Endodermal cell (in vitro differentiated cells): ENCODE data around the gene MBD3. TPM values are rescaled to one million over a fixed set of nuclear protein-coding genes. Genes with fewer than 3 reads are reported as not detected.
"Not testable (repeated sequence)": the region's sequence is repeated elsewhere in the genome, so short reads cannot be mapped to it uniquely, and the experiment has no call there.

Source experiments
- DNase-seq: peaks from one replicate; pipeline ENCODE4 v3.0.0-alpha.2; 2017
- H3K27ac ChIP-seq: 2 replicates; pipeline ENCODE4 v1.5.1; 2013; ENCODE audit warnings: mild to moderate bottlenecking, low read depth, low read length, moderate library complexity
- H3K27me3 ChIP-seq: 2 replicates; pipeline ENCODE4 v1.6.1; 2013; ENCODE audit warnings: mild to moderate bottlenecking, low read length, moderate library complexity; ENCODE audit not compliant: insufficient read depth, control insufficient read depth, poor library complexity, severe bottlenecking
- H3K36me3 ChIP-seq: 2 replicates; pipeline ENCODE4 v1.7.0; 2013; ENCODE audit warnings: mild to moderate bottlenecking, low read length, moderate library complexity; ENCODE audit not compliant: control insufficient read depth, insufficient read depth
- H3K4me1 ChIP-seq: one replicate; pipeline ENCODE4 v1.7.0; 2013; ENCODE audit warnings: low read length; ENCODE audit not compliant: control insufficient read depth, insufficient read depth
- H3K4me3 ChIP-seq: 2 replicates; pipeline ENCODE4 v1.5.1; 2013; ENCODE audit warnings: mild to moderate bottlenecking, low read length, moderate library complexity
- H3K9ac ChIP-seq: 2 replicates; pipeline ENCODE4 v1.6.1; 2013; ENCODE audit warnings: mild to moderate bottlenecking, low read length, moderate library complexity; ENCODE audit not compliant: poor library complexity, severe bottlenecking; ENCODE audit errors: extremely low read depth
- H3K9me3 ChIP-seq: 2 replicates; pipeline ENCODE4 v1.6.1; 2013; ENCODE audit warnings: mild to moderate bottlenecking, low read length, moderate library complexity; ENCODE audit not compliant: control insufficient read depth
- H3K27ac Mint-ChIP-seq: 2 replicates; pipeline ENCODE4 v1.8.0; 2020; ENCODE audit warnings: mixed read lengths
- H3K27me3 Mint-ChIP-seq: 2 replicates; pipeline ENCODE4 v1.8.0; 2021; ENCODE audit warnings: mild to moderate bottlenecking, mixed read lengths; ENCODE audit not compliant: insufficient read depth
- H3K36me3 Mint-ChIP-seq: 2 replicates; pipeline ENCODE4 v1.8.0; 2020; ENCODE audit warnings: low read depth, mixed read lengths
- H3K4me1 Mint-ChIP-seq: 2 replicates; pipeline ENCODE4 v1.8.0; 2020; ENCODE audit warnings: mixed read lengths
- H3K4me3 Mint-ChIP-seq: 2 replicates; pipeline ENCODE4 v1.8.0; 2020; ENCODE audit warnings: mild to moderate bottlenecking, moderate library complexity, mixed read lengths
- H3K9me3 Mint-ChIP-seq: 2 replicates; pipeline ENCODE4 v1.8.0; 2020; ENCODE audit warnings: mild to moderate bottlenecking, mixed read lengths
- WGBS, 2 experiments: methylation state at CpG; one replicate each; pipeline versions ENCODE4 v1.1.5 to v1.1.7; 2013; ENCODE audit warnings: missing lambda C conversion rate in 2 of 2, mixed read lengths in 1 of 2; ENCODE audit not compliant: insufficient coverage in 1 of 2, insufficient read length in 1 of 2; 5-methylcytosine and 5-hydroxymethylcytosine counted together
- long read RNA-seq, 4 experiments: library from polyadenylated mRNA in 2 of 4; library from RNA in 1 of 4; library from capped mRNA in 1 of 4; stranded (forward) in 3 of 4; unstranded in 1 of 4; transcript quantifications; one replicate each; pipeline ENCODE4 v2.0.0, GENCODE V29; 2020 to 2021; ENCODE audit warnings: inconsistent platforms in 1 of 4
- polyA plus RNA-seq, 2 experiments: library from polyadenylated mRNA; stranded (reverse); fragments of 50-300 nt; gene quantifications; one replicate each; pipeline ENCODE4 v1.2.3, GENCODE V29; 2013
- total RNA-seq, 2 donors: library from RNA; stranded (reverse); fragmentation: NEBNext Ultra II Directional in 1 of 2; extraction: Animal tissue kit (Norgen Biotek cat#: 25700) in 1 of 2; gene quantifications; 2 replicates in 1 of 2; 3 replicates in 1 of 2; pipeline ENCODE4 v1.2.1, GENCODE V29; 2021
- TF ChIP-seq, protein P1 (sequence below): fragments of 200-600 bp; sonication (generic); conservative IDR thresholded peaks from 2 replicates; pipeline ENCODE4 v1.5.0; 2021; ENCODE audit warnings: antibody characterized with exemption, mild to moderate bottlenecking

Gene MBD3, protein sequence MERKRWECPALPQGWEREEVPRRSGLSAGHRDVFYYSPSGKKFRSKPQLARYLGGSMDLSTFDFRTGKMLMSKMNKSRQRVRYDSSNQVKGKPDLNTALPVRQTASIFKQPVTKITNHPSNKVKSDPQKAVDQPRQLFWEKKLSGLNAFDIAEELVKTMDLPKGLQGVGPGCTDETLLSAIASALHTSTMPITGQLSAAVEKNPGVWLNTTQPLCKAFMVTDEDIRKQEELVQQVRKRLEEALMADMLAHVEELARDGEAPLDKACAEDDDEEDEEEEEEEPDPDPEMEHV
- 100 to 1,000 TPM; 108 TPM for total RNA-seq
- 61.7 TPM for polyA plus RNA-seq (2013, experiment 1 of 2)
- 63.0 TPM for polyA plus RNA-seq (2013, experiment 2 of 2)
- long read RNA-seq, experiment 1, full-length matches to known transcripts = 9 of 39 reads
- long read RNA-seq, experiment 1, partial matches to known transcripts = 21 of 39 reads
- long read RNA-seq, experiment 1, other reads (novel, unspliced or antisense) = 9 of 39 reads
- long read RNA-seq, experiment 2, full-length matches to known transcripts = 199 of 258 reads
- long read RNA-seq, experiment 2, partial matches to known transcripts = 32 of 258 reads
- long read RNA-seq, experiment 2, other reads (novel, unspliced or antisense) = 27 of 258 reads
- long read RNA-seq, experiment 3, full-length matches to known transcripts = 6 of 27 reads
- long read RNA-seq, experiment 3, partial matches to known transcripts = 0 of 27 reads
- long read RNA-seq, experiment 3, other reads (novel, unspliced or antisense) = 21 of 27 reads
- long read RNA-seq, experiment 4, partial matches to known transcripts = 0 of 4 reads
- long read RNA-seq, experiment 4, other reads (novel, unspliced or antisense) = 4 of 4 reads

DNA sequence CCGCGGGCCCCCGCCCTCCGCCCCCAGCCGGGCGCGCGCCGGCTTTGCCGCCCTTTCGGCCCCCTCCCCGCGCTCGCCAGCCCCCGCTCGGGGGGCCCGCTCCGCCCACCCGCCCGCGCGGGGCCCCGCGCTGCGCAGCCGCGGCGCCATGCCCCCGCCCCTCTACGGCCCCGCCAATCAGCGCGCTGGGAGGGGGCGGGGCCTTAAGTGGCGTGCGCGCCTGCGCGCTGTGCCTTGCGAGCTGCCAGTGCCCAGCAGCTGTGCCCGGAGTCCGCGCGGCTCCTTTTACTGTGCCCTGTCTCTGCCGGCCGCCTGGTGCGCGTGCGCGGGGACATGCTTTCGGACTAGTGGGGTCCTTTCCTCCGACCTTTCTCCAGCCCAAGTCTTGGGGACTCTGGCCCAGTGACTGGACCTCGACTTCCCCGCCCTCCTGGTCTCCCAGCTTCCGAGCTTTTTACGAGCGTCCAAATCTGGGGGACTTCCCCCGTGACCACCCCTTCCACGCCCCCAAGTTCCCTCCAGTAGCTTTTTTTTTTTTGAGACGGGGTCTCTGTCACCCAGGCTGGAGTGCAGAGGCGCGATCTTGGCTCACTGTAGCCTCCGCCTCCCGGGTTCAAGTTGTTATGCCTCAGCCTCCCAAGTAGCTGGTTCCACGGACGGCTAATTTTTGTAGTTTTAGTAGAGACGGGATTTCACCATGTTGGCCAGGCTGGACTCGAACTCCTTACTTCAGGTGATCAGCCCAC is at the start of gene MBD3:
Gene MBD3, minus strand, starts transcription at position 111 of the 746 bp plus-strand sequence. CDS start 234 bp downstream, outside the sequence.
- H3K27ac ChIP-seq = peak within 1 kb of the TSS; percentile 100
- peak within 1 kb of the TSS; percentile 96 for H3K4me3 ChIP-seq
- H3K27ac Mint-ChIP-seq = peak within 1 kb of the TSS; percentile 95
- no peaks in the 10 kb centered on the region for H3K4me1 ChIP-seq
- peak within 1 kb of the TSS; percentile 100 for H3K9ac ChIP-seq
- 8 to 14% methylated on average over 34 to 67 of the region's 68 CpGs for WGBS, 2 experiments
- peaks cover 20% of the 10 kb centered on the region for H3K36me3 ChIP-seq
- H3K36me3 Mint-ChIP-seq = peaks cover 25% of the 10 kb centered on the region
- H3K27me3 Mint-ChIP-seq = no peaks in the 10 kb centered on the region
- H3K27me3 ChIP-seq = no peaks in the 10 kb centered on the region
- peak; percentile 96 for DNase-seq
- TF ChIP-seq, protein P1, sequence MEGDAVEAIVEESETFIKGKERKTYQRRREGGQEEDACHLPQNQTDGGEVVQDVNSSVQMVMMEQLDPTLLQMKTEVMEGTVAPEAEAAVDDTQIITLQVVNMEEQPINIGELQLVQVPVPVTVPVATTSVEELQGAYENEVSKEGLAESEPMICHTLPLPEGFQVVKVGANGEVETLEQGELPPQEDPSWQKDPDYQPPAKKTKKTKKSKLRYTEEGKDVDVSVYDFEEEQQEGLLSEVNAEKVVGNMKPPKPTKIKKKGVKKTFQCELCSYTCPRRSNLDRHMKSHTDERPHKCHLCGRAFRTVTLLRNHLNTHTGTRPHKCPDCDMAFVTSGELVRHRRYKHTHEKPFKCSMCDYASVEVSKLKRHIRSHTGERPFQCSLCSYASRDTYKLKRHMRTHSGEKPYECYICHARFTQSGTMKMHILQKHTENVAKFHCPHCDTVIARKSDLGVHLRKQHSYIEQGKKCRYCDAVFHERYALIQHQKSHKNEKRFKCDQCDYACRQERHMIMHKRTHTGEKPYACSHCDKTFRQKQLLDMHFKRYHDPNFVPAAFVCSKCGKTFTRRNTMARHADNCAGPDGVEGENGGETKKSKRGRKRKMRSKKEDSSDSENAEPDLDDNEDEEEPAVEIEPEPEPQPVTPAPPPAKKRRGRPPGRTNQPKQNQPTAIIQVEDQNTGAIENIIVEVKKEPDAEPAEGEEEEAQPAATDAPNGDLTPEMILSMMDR = no peak
- peaks cover 9% of the 10 kb centered on the region for H3K4me1 Mint-ChIP-seq
- no peaks in the 10 kb centered on the region for H3K9me3 ChIP-seq
- H3K9me3 Mint-ChIP-seq = no peaks in the 10 kb centered on the region
- H3K4me3 Mint-ChIP-seq = peak within 1 kb of the TSS; percentile 91

DNA sequence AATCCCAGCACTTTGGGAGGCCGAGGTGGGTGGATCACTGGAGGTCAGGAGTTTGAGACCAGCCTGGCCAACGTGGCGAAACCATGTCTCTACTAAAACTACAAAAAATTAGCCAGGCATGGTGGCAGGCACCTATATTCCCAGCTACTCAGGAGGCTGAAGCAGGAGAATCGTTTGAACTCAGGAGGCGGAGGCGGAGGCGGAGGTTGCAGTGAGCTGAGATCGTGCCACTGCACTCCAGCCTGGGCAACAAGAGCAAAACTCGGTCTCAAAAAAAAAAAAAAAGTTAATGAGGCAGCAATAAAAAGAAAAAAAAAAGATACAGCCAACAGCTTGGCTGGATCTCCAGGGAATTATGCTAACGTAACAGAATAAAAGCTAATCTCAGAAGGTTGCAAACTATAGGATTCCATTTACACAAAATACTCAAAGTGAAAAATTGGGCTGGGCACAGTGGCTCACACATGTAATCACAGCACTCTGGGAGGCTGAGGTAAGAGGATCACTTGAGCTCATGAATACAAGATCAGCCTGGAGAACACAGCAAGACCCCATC is 48.3 kb upstream of the MBD3 start:
- H3K27me3 Mint-ChIP-seq, H3K4me3 Mint-ChIP-seq, H3K9me3 Mint-ChIP-seq, H3K4me1 ChIP-seq, H3K9me3 ChIP-seq, H3K27ac ChIP-seq, H3K27ac Mint-ChIP-seq, DNase-seq, H3K4me3 ChIP-seq, H3K9ac ChIP-seq, H3K4me1 Mint-ChIP-seq, H3K27me3 ChIP-seq: not testable (repeated sequence)
- 90 to 97% methylated on average over 5 to 10 of the region's 10 CpGs for WGBS, 2 experiments
- peaks cover 76% of the 10 kb centered on the region for H3K36me3 Mint-ChIP-seq
- peaks cover 80% of the 10 kb centered on the region for H3K36me3 ChIP-seq

DNA sequence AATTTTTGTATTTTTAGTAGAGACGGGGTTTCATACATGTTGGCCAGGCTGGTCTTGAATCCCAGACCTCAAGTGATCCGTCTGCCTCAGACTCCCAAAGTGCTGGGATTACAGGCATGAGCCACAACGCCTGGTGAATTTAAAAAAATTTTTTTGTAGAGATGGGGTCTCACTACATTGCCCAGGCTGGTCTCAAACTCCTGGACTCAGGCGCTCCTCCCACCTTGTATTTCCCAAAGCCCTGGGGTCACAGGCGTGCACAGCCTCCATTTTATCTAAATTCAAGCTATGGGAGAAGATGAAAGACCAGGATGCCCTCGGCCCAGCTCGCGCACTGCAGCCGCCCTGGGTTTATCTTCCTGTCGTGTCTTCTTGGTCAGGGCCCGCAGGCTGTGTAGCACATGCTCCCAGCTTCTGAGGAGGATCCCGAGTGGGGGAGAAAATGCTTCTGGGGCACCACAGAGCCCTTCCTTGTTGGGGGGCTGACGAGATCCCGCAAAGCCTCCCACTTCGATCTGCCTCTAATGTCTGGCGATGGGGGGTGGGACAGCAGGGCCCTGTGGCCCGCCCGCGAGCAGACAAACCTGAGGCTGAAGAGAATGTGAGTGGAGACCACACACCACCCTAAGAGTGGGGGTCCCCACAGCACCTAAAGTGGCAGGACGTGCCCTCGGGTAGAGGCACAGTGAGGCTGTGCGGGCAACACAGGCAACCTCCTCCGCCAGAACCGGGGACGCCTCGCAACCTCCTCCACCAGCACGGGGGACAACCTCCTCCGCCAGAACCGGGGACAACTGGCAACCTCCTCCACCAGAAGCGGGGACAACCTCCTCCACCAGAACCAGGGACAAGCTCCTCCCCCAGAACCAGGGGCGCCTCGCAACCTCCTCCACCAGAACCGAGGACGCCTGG is 43.9 kb upstream of the MBD3 start:
- Histone ChIP-seq H3K4me3 (no peak overlapping the region), H3K9me3 (no peaks in the 10 kb centered on the region), H3K4me1 (no peaks in the 10 kb centered on the region), H3K27ac (no peak overlapping the region), H3K27me3 (no peaks in the 10 kb centered on the region), H3K9ac (no peak overlapping the region), H3K36me3 (peaks cover 85% of the 10 kb centered on the region)
- no peak for DNase-seq
- TF ChIP-seq, protein P1 = no peak
- H3K9me3 Mint-ChIP-seq = peaks cover 4% of the 10 kb centered on the region
- no peaks in the 10 kb centered on the region for H3K27me3 Mint-ChIP-seq
- no peak overlapping the region for H3K27ac Mint-ChIP-seq
- 96 to 97% methylated on average over 20 to 34 of the region's 34 CpGs for WGBS, 2 experiments
- no peaks in the 10 kb centered on the region for H3K4me1 Mint-ChIP-seq
- peaks cover 71% of the 10 kb centered on the region for H3K36me3 Mint-ChIP-seq
- H3K4me3 Mint-ChIP-seq = no peak overlapping the region
